Skeletal muscle tissue (tissue), 4 donors: ENCODE data around the gene SUSD6. TPM values are rescaled to one million over a fixed set of nuclear protein-coding genes. Genes with fewer than 3 reads are reported as not detected.

Source experiments
- H3K27ac ChIP-seq: one replicate; pipeline ENCODE4 v1.7.0; 2013; ENCODE audit warnings: mild to moderate bottlenecking, low read depth, low read length, inconsistent platforms
- H3K27me3 ChIP-seq, 3 donors: one replicate each; pipeline ENCODE4 v1.7.0; 2013; ENCODE audit warnings: low read length in 3 of 3; ENCODE audit not compliant: control insufficient read depth in 3 of 3, insufficient read depth in 3 of 3
- H3K36me3 ChIP-seq, 3 donors: one replicate each; pipeline ENCODE4 v1.7.0; 2013; ENCODE audit warnings: low read length in 3 of 3; ENCODE audit not compliant: control insufficient read depth in 3 of 3, insufficient read depth in 3 of 3
- H3K4me1 ChIP-seq, 3 donors: one replicate each; pipeline ENCODE4 v1.7.0; 2013; ENCODE audit warnings: low read length in 3 of 3, mild to moderate bottlenecking in 3 of 3; ENCODE audit not compliant: control insufficient read depth in 3 of 3, insufficient read depth in 3 of 3
- H3K4me3 ChIP-seq, 3 donors: one replicate each; pipeline ENCODE4 v1.7.0; 2013; ENCODE audit warnings: low read length in 3 of 3
- H3K9ac ChIP-seq, 3 donors: one replicate each; pipeline ENCODE4 v1.7.0; 2013; ENCODE audit warnings: low read length in 3 of 3, mild to moderate bottlenecking in 3 of 3, moderate library complexity in 2 of 3, low read depth in 1 of 3
- H3K9me3 ChIP-seq, 3 donors: one replicate each; pipeline ENCODE4 v1.7.0; 2013; ENCODE audit warnings: low read length in 3 of 3; ENCODE audit not compliant: control insufficient read depth in 3 of 3
- total RNA-seq: library from RNA; depleted of rRNA; stranded (reverse); fragments of >200 nt; gene quantifications from one replicate; pipeline ENCODE4 v1.2.3, GENCODE V29; 2014
- donor health status: Osteomylitis.

Gene SUSD6
- total RNA-seq, 1 donor from 2014 or later = 10.4 TPM

DNA sequence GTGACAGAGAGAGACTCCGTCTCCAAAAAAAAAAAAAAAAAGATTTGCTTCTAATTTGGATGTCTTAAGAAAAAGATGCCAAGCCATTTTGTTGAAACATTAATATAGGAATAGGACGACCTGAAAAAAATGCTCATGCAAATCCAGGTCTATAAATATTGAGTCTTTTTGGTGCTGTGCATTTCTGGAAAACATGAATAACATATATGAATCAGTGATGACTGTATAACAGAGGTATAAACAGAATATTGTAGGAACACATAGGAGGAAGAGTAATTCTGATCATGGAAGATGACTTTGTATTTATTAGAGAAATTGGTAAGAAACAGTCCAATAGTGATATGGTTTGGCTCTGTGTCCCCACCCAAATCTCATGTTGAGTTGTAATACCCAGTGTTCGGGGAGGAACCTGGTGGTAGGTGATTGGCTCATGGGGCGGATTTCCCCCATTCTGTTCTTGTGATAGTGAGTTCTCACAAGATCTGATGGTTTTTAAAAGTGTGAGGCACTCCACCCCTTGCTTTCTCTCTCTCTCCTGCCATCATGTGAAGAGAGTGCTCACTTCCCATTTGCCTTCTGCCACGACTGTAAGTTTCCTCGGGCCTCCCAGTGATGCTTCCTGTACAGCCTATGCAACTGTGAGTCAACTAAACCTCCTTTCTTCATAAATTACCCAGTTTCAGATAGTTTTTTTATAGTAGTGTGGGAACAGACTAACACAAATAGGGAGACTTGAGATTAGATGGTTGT lies 152.5 kb downstream of the SUSD6 start:
- Histone ChIP-seq H3K36me3 (peaks cover 10 to 16% (median 12%) of the 10 kb centered on the region in 3 donors), H3K9me3 (no peaks in the 10 kb centered on the region), H3K9ac (no peak overlapping the region), H3K4me3 (no peak overlapping the region), H3K27ac (no peak overlapping the region), H3K27me3 (no peaks in the 10 kb centered on the region), H3K4me1 (peaks cover 11 to 21% (median 12%) of the 10 kb centered on the region in 3 donors)

Other genes with a start within 250 kb of the SUSD6 start
- 75.7 TPM for gene ERH, start 213.3 kb upstream of the SUSD6 start, total RNA-seq
- gene SLC39A9, start 212.9 kb upstream of the SUSD6 start, total RNA-seq = 52.7 TPM
- under 0.01 TPM for gene PLEKHD1, start 126.9 kb upstream of the SUSD6 start, total RNA-seq
- gene CCDC177, start 36.7 kb upstream of the SUSD6 start, total RNA-seq = not detected
- 77.2 TPM for gene SRSF5, start 155.5 kb downstream of the SUSD6 start, total RNA-seq
- gene SLC10A1, start 185.6 kb downstream of the SUSD6 start, total RNA-seq = not detected